ENCODE data around the gene ATP1A4.

Gene ATP1A4

GRCh38 chr1:160168016-160168415 is 16.6 kb downstream of the ATP1A4 start:
- H3K27ac ChIP-seq = no peak overlapping the region

GRCh38 chr1:160168609-160169369 is 17.4 kb downstream of the ATP1A4 start:
- Histone ChIP-seq H3K9me3 (ENCODE audit: low read depth, low read length) (no peaks in the 10 kb centered on the region), H3K4me3 (no peak overlapping the region), H3K9ac (ENCODE audit: insufficient read length) (no peak overlapping the region), H3K27ac (no peak overlapping the region), H3K36me3 (ENCODE audit: insufficient read depth, low read length) (no peaks in the 10 kb centered on the region)
- no peak for DNase-seq (ENCODE audit: low read depth, low spot score)
- TF ChIP-seq EZH2 (IDR thresholded peaks at IDR 0.05) (no peak), POLR2AphosphoS5 (IDR thresholded peaks at IDR 0.05; ENCODE audit: borderline replicate concordance, low read depth, low read length) (no peak), FOXP2 (optimal IDR thresholded peaks at IDR 0.05; ENCODE audit: control extremely low read depth, extremely low read length, insufficient read depth) (no peak)

More at GRCh38 chr1:160168016-160168415, 16.6 kb downstream of the ATP1A4 start:
- H3K9ac ChIP-seq (ENCODE audit: insufficient read length) = no peak overlapping the region
- H3K9me3 ChIP-seq (ENCODE audit: low read depth, low read length) = no peaks in the 10 kb centered on the region
- DNase-seq (ENCODE audit: low read depth, low spot score) = no peak
- H3K4me3 ChIP-seq = no peak overlapping the region
- no peaks in the 10 kb centered on the region for H3K36me3 ChIP-seq (ENCODE audit: insufficient read depth, low read length)
- TF ChIP-seq EZH2 (IDR thresholded peaks at IDR 0.05) = no peak
- no peak for TF ChIP-seq FOXP2 (optimal IDR thresholded peaks at IDR 0.05; ENCODE audit: control extremely low read depth, extremely low read length, insufficient read depth)
- TF ChIP-seq POLR2AphosphoS5 (IDR thresholded peaks at IDR 0.05; ENCODE audit: borderline replicate concordance, low read depth, low read length) = no peak

GRCh38 chr1:160169553-160170399 is 18.4 kb downstream of the ATP1A4 start:
- no peaks in the 10 kb centered on the region for H3K36me3 ChIP-seq (ENCODE audit: insufficient read depth, low read length)
- H3K27ac ChIP-seq = no peak overlapping the region
- H3K9ac ChIP-seq (ENCODE audit: insufficient read length) = no peak overlapping the region
- H3K4me3 ChIP-seq = peak overlapping the region; percentile 37; the same call in 1 of the 2 replicates
- H3K9me3 ChIP-seq (ENCODE audit: low read depth, low read length) = no peaks in the 10 kb centered on the region
- TF ChIP-seq EZH2 (IDR thresholded peaks at IDR 0.05) (no peak), POLR2AphosphoS5 (IDR thresholded peaks at IDR 0.05; ENCODE audit: borderline replicate concordance, low read depth, low read length) (no peak), FOXP2 (optimal IDR thresholded peaks at IDR 0.05; ENCODE audit: control extremely low read depth, extremely low read length, insufficient read depth) (no peak)
- DNase-seq (ENCODE audit: low read depth, low spot score) = peak; percentile 24

- DNase-seq (ENCODE audit: low read depth, low spot score) = no peak
- no peak overlapping the region for H3K27ac ChIP-seq
- TF ChIP-seq FOXP2 (optimal IDR thresholded peaks at IDR 0.05; ENCODE audit: control extremely low read depth, extremely low read length, insufficient read depth) = no peak
- no peak for TF ChIP-seq EZH2 (IDR thresholded peaks at IDR 0.05)
- TF ChIP-seq POLR2AphosphoS5 (IDR thresholded peaks at IDR 0.05; ENCODE audit: borderline replicate concordance, low read depth, low read length) = no peak
Observed at GRCh38 chr1:160171354-160171753, 20.0 kb downstream of the ATP1A4 start.

GRCh38 chr1:160171980-160172379 is 20.6 kb downstream of the ATP1A4 start:
- Histone ChIP-seq H3K9ac (ENCODE audit: insufficient read length) (no peak overlapping the region), H3K36me3 (ENCODE audit: insufficient read depth, low read length) (no peaks in the 10 kb centered on the region), H3K4me3 (no peak overlapping the region), H3K27ac (no peak overlapping the region), H3K9me3 (ENCODE audit: low read depth, low read length) (no peaks in the 10 kb centered on the region)
- DNase-seq (ENCODE audit: low read depth, low spot score) = no peak
- TF ChIP-seq EZH2 (IDR thresholded peaks at IDR 0.05) (no peak), FOXP2 (optimal IDR thresholded peaks at IDR 0.05; ENCODE audit: control extremely low read depth, extremely low read length, insufficient read depth) (no peak), POLR2AphosphoS5 (IDR thresholded peaks at IDR 0.05; ENCODE audit: borderline replicate concordance, low read depth, low read length) (no peak)

More at GRCh38 chr1:160171354-160171753, 20.0 kb downstream of the ATP1A4 start:
- Histone ChIP-seq H3K36me3 (ENCODE audit: insufficient read depth, low read length) (no peaks in the 10 kb centered on the region), H3K9me3 (ENCODE audit: low read depth, low read length) (no peaks in the 10 kb centered on the region), H3K9ac (ENCODE audit: insufficient read length) (no peak overlapping the region), H3K4me3 (no peak overlapping the region)

GRCh38 chr1:160177231-160177630 is 25.8 kb downstream of the ATP1A4 start:
- H3K9me3 ChIP-seq (ENCODE audit: low read depth, low read length) = no peaks in the 10 kb centered on the region
- H3K36me3 ChIP-seq (ENCODE audit: insufficient read depth, low read length) = no peaks in the 10 kb centered on the region
- TF ChIP-seq EZH2 (IDR thresholded peaks at IDR 0.05) (no peak), POLR2AphosphoS5 (IDR thresholded peaks at IDR 0.05; ENCODE audit: borderline replicate concordance, low read depth, low read length) (no peak), FOXP2 (optimal IDR thresholded peaks at IDR 0.05; ENCODE audit: control extremely low read depth, extremely low read length, insufficient read depth) (no peak)
- DNase-seq (ENCODE audit: low read depth, low spot score) = no peak
- H3K27ac ChIP-seq = no peak overlapping the region
- H3K9ac ChIP-seq (ENCODE audit: insufficient read length) = no peak overlapping the region
- H3K4me3 ChIP-seq = no peak overlapping the region

- TF ChIP-seq POLR2AphosphoS5 (IDR thresholded peaks at IDR 0.05; ENCODE audit: borderline replicate concordance, low read depth, low read length) (no peak), EZH2 (IDR thresholded peaks at IDR 0.05) (no peak), FOXP2 (optimal IDR thresholded peaks at IDR 0.05; ENCODE audit: control extremely low read depth, extremely low read length, insufficient read depth) (no peak)
- H3K9me3 ChIP-seq (ENCODE audit: low read depth, low read length) = no peaks in the 10 kb centered on the region
- DNase-seq (ENCODE audit: low read depth, low spot score) = no peak
- H3K9ac ChIP-seq (ENCODE audit: insufficient read length) = no peak overlapping the region
- no peak overlapping the region for H3K4me3 ChIP-seq
- H3K27ac ChIP-seq = no peak overlapping the region
- no peaks in the 10 kb centered on the region for H3K36me3 ChIP-seq (ENCODE audit: insufficient read depth, low read length)
Observed at GRCh38 chr1:160177667-160178066, 26.3 kb downstream of the ATP1A4 start.

GRCh38 chr1:160178731-160179130 is 27.3 kb downstream of the ATP1A4 start:
- no peak for DNase-seq (ENCODE audit: low read depth, low spot score)
- no peak overlapping the region for H3K9ac ChIP-seq (ENCODE audit: insufficient read length)
- no peaks in the 10 kb centered on the region for H3K9me3 ChIP-seq (ENCODE audit: low read depth, low read length)
- TF ChIP-seq POLR2AphosphoS5 (IDR thresholded peaks at IDR 0.05; ENCODE audit: borderline replicate concordance, low read depth, low read length) = no peak
- TF ChIP-seq EZH2 (IDR thresholded peaks at IDR 0.05) = no peak
- no peak for TF ChIP-seq FOXP2 (optimal IDR thresholded peaks at IDR 0.05; ENCODE audit: control extremely low read depth, extremely low read length, insufficient read depth)
- no peaks in the 10 kb centered on the region for H3K36me3 ChIP-seq (ENCODE audit: insufficient read depth, low read length)
- no peak overlapping the region for H3K4me3 ChIP-seq
- H3K27ac ChIP-seq = no peak overlapping the region
